ENCODE results near the gene RPGRIP1L.

RPGRIP1L gene

GRCh38 chr16:53642094-53642493, 61.6 kb downstream of the RPGRIP1L start:
- H3K4ac ChIP-seq (ENCODE audit: low read depth, low read length): no peak overlapping the region
- no peaks in the 10 kb centered on the region for H3K79me2 ChIP-seq (ENCODE audit: control insufficient read depth, insufficient read depth, low read length, poor library complexity)
- H2AFZ ChIP-seq (ENCODE audit: insufficient read depth, low read length, poor library complexity): no peak overlapping the region

GRCh38 chr16:53636978-53637377, 66.7 kb downstream of the RPGRIP1L start:
- Histone ChIP-seq H3K14ac (ENCODE audit: low read length) (no peak overlapping the region), H4K91ac (ENCODE audit: low read depth, low read length) (no peak overlapping the region), H3K4ac (ENCODE audit: low read depth, low read length) (no peak overlapping the region), H3K79me2 (ENCODE audit: control insufficient read depth, insufficient read depth, low read length, poor library complexity) (no peaks in the 10 kb centered on the region), H3K36me3 (ENCODE audit: control insufficient read depth in 1 of 2, insufficient read depth in 2 of 2, low read length in 2 of 2) (peaks cover 0 to 3% of the 10 kb centered on the region in 2 experiments), H3K27ac (ENCODE audit: low read depth, low read length) (no peak overlapping the region), H2BK12ac (ENCODE audit: low read length) (no peak overlapping the region), H3K4me3 (ENCODE audit: low read depth, low read length) (no peak overlapping the region), H3K18ac (ENCODE audit: low read length) (no peak overlapping the region), H2BK120ac (ENCODE audit: insufficient read depth, low read length, poor library complexity) (no peak overlapping the region), H4K8ac (ENCODE audit: low read depth, low read length) (no peak overlapping the region), H2AK5ac (ENCODE audit: low read length) (no peak overlapping the region), H3K27me3 (ENCODE audit: insufficient read depth, low read length) (no peaks in the 10 kb centered on the region), H3K79me1 (ENCODE audit: low read length) (no peaks in the 10 kb centered on the region), H3K4me1 (ENCODE audit: control insufficient read depth in 1 of 2, insufficient read depth in 2 of 2, low read length in 2 of 2) (no peaks in the 10 kb centered on the region), H4K12ac (ENCODE audit: low read depth, low read length) (no peak overlapping the region), H2AFZ (ENCODE audit: insufficient read depth, low read length, poor library complexity) (no peak overlapping the region), H3K9me3 (ENCODE audit: insufficient read depth, low read depth, low read length) (no peaks in the 10 kb centered on the region), H3K9ac (ENCODE audit: low read length) (no peak overlapping the region), H3K23ac (ENCODE audit: low read length) (no peak overlapping the region), H2BK5ac (ENCODE audit: low read depth, low read length, poor library complexity) (no peak overlapping the region), H3K4me2 (ENCODE audit: low read length) (no peak overlapping the region)
- DNase-seq: no peak
- WGBS (ENCODE audit: extremely low coverage, insufficient coverage, insufficient read length): no CpG with 5 or more reads among the region's 2 CpGs

More at GRCh38 chr16:53642094-53642493, 61.6 kb downstream of the RPGRIP1L start:
- no peak overlapping the region for H4K91ac ChIP-seq (ENCODE audit: low read depth, low read length)
- no peak overlapping the region for H4K12ac ChIP-seq (ENCODE audit: low read depth, low read length)
- H3K27me3 ChIP-seq (ENCODE audit: insufficient read depth, low read length): no peaks in the 10 kb centered on the region
- no peak for DNase-seq
- WGBS (ENCODE audit: extremely low coverage, insufficient coverage, insufficient read length): no CpG with 5 or more reads among the region's 5 CpGs
- no peaks in the 10 kb centered on the region for H3K9me3 ChIP-seq (ENCODE audit: insufficient read depth, low read depth, low read length)
- H3K9ac ChIP-seq (ENCODE audit: low read length): no peak overlapping the region
- no peak overlapping the region for H3K18ac ChIP-seq (ENCODE audit: low read length)
- no peaks in the 10 kb centered on the region for H3K4me1 ChIP-seq (ENCODE audit: control insufficient read depth in 1 of 2, insufficient read depth in 2 of 2, low read length in 2 of 2)
- no peak overlapping the region for H4K8ac ChIP-seq (ENCODE audit: low read depth, low read length)
- no peak overlapping the region for H3K23ac ChIP-seq (ENCODE audit: low read length)
- no peak overlapping the region for H2BK5ac ChIP-seq (ENCODE audit: low read depth, low read length, poor library complexity)
- no peak overlapping the region for H3K14ac ChIP-seq (ENCODE audit: low read length)
- H2BK120ac ChIP-seq (ENCODE audit: insufficient read depth, low read length, poor library complexity): no peak overlapping the region
- no peaks in the 10 kb centered on the region for H3K36me3 ChIP-seq (ENCODE audit: control insufficient read depth in 1 of 2, insufficient read depth in 2 of 2, low read length in 2 of 2)
- H3K4me2 ChIP-seq (ENCODE audit: low read length): no peak overlapping the region
- H2BK12ac ChIP-seq (ENCODE audit: low read length): no peak overlapping the region
- no peak overlapping the region for H2AK5ac ChIP-seq (ENCODE audit: low read length)
- H3K27ac ChIP-seq (ENCODE audit: low read depth, low read length): no peak overlapping the region
- no peaks in the 10 kb centered on the region for H3K79me1 ChIP-seq (ENCODE audit: low read length)
- no peak overlapping the region for H3K4me3 ChIP-seq (ENCODE audit: low read depth, low read length)

GRCh38 chr16:53632526-53632925, 71.1 kb downstream of the RPGRIP1L start:
- no peaks in the 10 kb centered on the region for H3K4me1 ChIP-seq (ENCODE audit: control insufficient read depth in 1 of 2, insufficient read depth in 2 of 2, low read length in 2 of 2)
- no peak overlapping the region for H4K8ac ChIP-seq (ENCODE audit: low read depth, low read length)
- DNase-seq: no peak
- no peak overlapping the region for H3K14ac ChIP-seq (ENCODE audit: low read length)
- no peak overlapping the region for H3K23ac ChIP-seq (ENCODE audit: low read length)
- H3K9ac ChIP-seq (ENCODE audit: low read length): no peak overlapping the region
- no peak overlapping the region for H4K91ac ChIP-seq (ENCODE audit: low read depth, low read length)
- H2BK120ac ChIP-seq (ENCODE audit: insufficient read depth, low read length, poor library complexity): no peak overlapping the region
- H3K4me2 ChIP-seq (ENCODE audit: low read length): no peak overlapping the region
- no peak overlapping the region for H2AFZ ChIP-seq (ENCODE audit: insufficient read depth, low read length, poor library complexity)
- H3K4me3 ChIP-seq (ENCODE audit: low read depth, low read length): no peak overlapping the region
- no peak overlapping the region for H3K18ac ChIP-seq (ENCODE audit: low read length)
- no peak overlapping the region for H2BK5ac ChIP-seq (ENCODE audit: low read depth, low read length, poor library complexity)
- H3K79me2 ChIP-seq (ENCODE audit: control insufficient read depth, insufficient read depth, low read length, poor library complexity): no peaks in the 10 kb centered on the region
- H2BK12ac ChIP-seq (ENCODE audit: low read length): no peak overlapping the region
- no peak overlapping the region for H3K4ac ChIP-seq (ENCODE audit: low read depth, low read length)
- H3K27ac ChIP-seq (ENCODE audit: low read depth, low read length): no peak overlapping the region
- peaks cover 2 to 3% of the 10 kb centered on the region in 2 experiments for H3K36me3 ChIP-seq (ENCODE audit: control insufficient read depth in 1 of 2, insufficient read depth in 2 of 2, low read length in 2 of 2)
- H2AK5ac ChIP-seq (ENCODE audit: low read length): no peak overlapping the region
- no peak overlapping the region for H4K12ac ChIP-seq (ENCODE audit: low read depth, low read length)
- no peaks in the 10 kb centered on the region for H3K27me3 ChIP-seq (ENCODE audit: insufficient read depth, low read length)
- no peaks in the 10 kb centered on the region for H3K9me3 ChIP-seq (ENCODE audit: insufficient read depth, low read depth, low read length)
- WGBS (ENCODE audit: extremely low coverage, insufficient coverage, insufficient read length): no CpG with 5 or more reads among the region's 2 CpGs
- H3K79me1 ChIP-seq (ENCODE audit: low read length): no peaks in the 10 kb centered on the region

GRCh38 chr16:53631236-53632025, 72.2 kb downstream of the RPGRIP1L start:
- no peak overlapping the region for H4K12ac ChIP-seq (ENCODE audit: low read depth, low read length)
- H3K79me2 ChIP-seq (ENCODE audit: control insufficient read depth, insufficient read depth, low read length, poor library complexity): no peaks in the 10 kb centered on the region
- H3K27ac ChIP-seq (ENCODE audit: low read depth, low read length): no peak overlapping the region
- H4K8ac ChIP-seq (ENCODE audit: low read depth, low read length): no peak overlapping the region
- H3K18ac ChIP-seq (ENCODE audit: low read length): no peak overlapping the region
- no peak overlapping the region for H4K91ac ChIP-seq (ENCODE audit: low read depth, low read length)
- no peaks in the 10 kb centered on the region for H3K4me1 ChIP-seq (ENCODE audit: control insufficient read depth in 1 of 2, insufficient read depth in 2 of 2, low read length in 2 of 2)
- H3K27me3 ChIP-seq (ENCODE audit: insufficient read depth, low read length): no peaks in the 10 kb centered on the region
- H3K36me3 ChIP-seq (ENCODE audit: control insufficient read depth in 1 of 2, insufficient read depth in 2 of 2, low read length in 2 of 2): peaks cover 2 to 3% of the 10 kb centered on the region in 2 experiments
- H3K79me1 ChIP-seq (ENCODE audit: low read length): no peaks in the 10 kb centered on the region
- no peak overlapping the region for H2BK120ac ChIP-seq (ENCODE audit: insufficient read depth, low read length, poor library complexity)
- no peak for DNase-seq
- no peak overlapping the region for H2BK5ac ChIP-seq (ENCODE audit: low read depth, low read length, poor library complexity)
- H3K23ac ChIP-seq (ENCODE audit: low read length): no peak overlapping the region
- no peak overlapping the region for H2AK5ac ChIP-seq (ENCODE audit: low read length)
- H3K4me2 ChIP-seq (ENCODE audit: low read length): no peak overlapping the region
- no peak overlapping the region for H3K9ac ChIP-seq (ENCODE audit: low read length)
- H3K14ac ChIP-seq (ENCODE audit: low read length): no peak overlapping the region
- no peak overlapping the region for H3K4ac ChIP-seq (ENCODE audit: low read depth, low read length)
- no CpG with 5 or more reads among the region's 8 CpGs for WGBS (ENCODE audit: extremely low coverage, insufficient coverage, insufficient read length)
- H3K9me3 ChIP-seq (ENCODE audit: insufficient read depth, low read depth, low read length): no peaks in the 10 kb centered on the region
- H2AFZ ChIP-seq (ENCODE audit: insufficient read depth, low read length, poor library complexity): no peak overlapping the region
- no peak overlapping the region for H3K4me3 ChIP-seq (ENCODE audit: low read depth, low read length)
- no peak overlapping the region for H2BK12ac ChIP-seq (ENCODE audit: low read length)
